D721Med (cell line): Measurements from ENCODE around the gene GPR146.
A peak's percentile ranks its signal among the peaks of the same experiment; 100 is the strongest.

Experiments used
- DNase-seq: peaks from one replicate; pipeline ENCODE4 v3.0.0; 2011; ENCODE audit warnings: low spot score; ENCODE audit not compliant: insufficient read length
- FAIRE-seq: peaks from 2 replicates; lab custom pipeline; 2011; peaks lifted over from hg19 to GRCh38; lab: Jason Lieb, UNC
- CTCF ChIP-seq: IDR thresholded peaks from 2 replicates; pipeline ENCODE4 v1.5.1; 2012; ENCODE audit warnings: mild to moderate bottlenecking, control low read depth; ENCODE audit not compliant: insufficient read depth; ENCODE audit errors: missing control alignments

Gene GPR146

GRCh38 chr7:1065585-1066241, 21.4 kb downstream of the GPR146 start:
- DNase-seq (peak; percentile 92), FAIRE-seq (no peak)
- TF ChIP-seq CTCF, result peak; percentile 65

- FAIRE-seq (no peak), DNase-seq (no peak)
- TF ChIP-seq CTCF, result no peak
Measured at GRCh38 chr7:1066242-1066588, 21.9 kb downstream of the GPR146 start.

GRCh38 chr7:1068013-1068412, 23.7 kb downstream of the GPR146 start:
- DNase-seq, result no peak
- no peak for TF ChIP-seq CTCF
- no peak for FAIRE-seq

GRCh38 chr7:1068619-1069018, 24.3 kb downstream of the GPR146 start:
- FAIRE-seq, result no peak

GRCh38 chr7:1070544-1071011, 26.2 kb downstream of the GPR146 start:
- no peak for TF ChIP-seq CTCF
- DNase-seq, result no peak
- no peak for FAIRE-seq

More at GRCh38 chr7:1068619-1069018, 24.3 kb downstream of the GPR146 start:
- DNase-seq, result no peak
- TF ChIP-seq CTCF, result no peak

GRCh38 chr7:1071731-1072254, 27.4 kb downstream of the GPR146 start:
- FAIRE-seq, result no peak
- TF ChIP-seq CTCF, result no peak
- DNase-seq, result no peak
